CD14-positive monocyte (primary cell): ENCODE data around the gene TRIM15. TPM values are rescaled to one million over a fixed set of nuclear protein-coding genes. Genes with fewer than 3 reads are reported as not detected.

Experiments
- DNase-seq, 3 donors: peaks; one replicate each; pipeline ENCODE4 v3.0.0-alpha.2; 2011 to 2022
- H2AFZ ChIP-seq: 2 replicates; pipeline ENCODE4 v1.6.0; 2012; ENCODE audit warnings: mild to moderate bottlenecking, low read depth, low read length, inconsistent platforms; ENCODE audit not compliant: insufficient read depth, poor library complexity, severe bottlenecking
- H3K27ac ChIP-seq, 2 donors: 1 replicate in 1 of 2; 2 replicates in 1 of 2; pipeline ENCODE4 v1.5.1; 2012 to 2013; ENCODE audit warnings: low read length in 2 of 2, control low read depth in 1 of 2, inconsistent platforms in 1 of 2, low read depth in 1 of 2, mild to moderate bottlenecking in 1 of 2
- H3K27me3 ChIP-seq, 2 donors: one replicate each; pipeline versions ENCODE4 v1.6.0 to v1.6.1; 2011 to 2013; ENCODE audit warnings: low read length in 2 of 2; ENCODE audit not compliant: control insufficient read depth in 2 of 2, insufficient read depth in 2 of 2
- H3K36me3 ChIP-seq, 2 donors: replicated peaks in 1 of 2; 1 replicate in 1 of 2; 2 replicates in 1 of 2; pipeline versions ENCODE4 v1.5.1 to v1.6.1; 2012 to 2013; ENCODE audit warnings: low read length in 2 of 2, control low read depth in 1 of 2, inconsistent platforms in 1 of 2, mild to moderate bottlenecking in 1 of 2; ENCODE audit not compliant: insufficient read depth in 2 of 2, control insufficient read depth in 1 of 2
- H3K4me1 ChIP-seq, 2 donors: 1 replicate in 1 of 2; 2 replicates in 1 of 2; pipeline versions ENCODE4 v1.5.1 to v1.6.1; 2012 to 2013; ENCODE audit warnings: low read length in 2 of 2, control low read depth in 1 of 2, inconsistent platforms in 1 of 2, mild to moderate bottlenecking in 1 of 2, moderate library complexity in 1 of 2; ENCODE audit not compliant: insufficient read depth in 2 of 2, control insufficient read depth in 1 of 2
- H3K4me2 ChIP-seq: replicated peaks from 2 replicates; pipeline ENCODE3; 2012; ENCODE audit warnings: low read length, moderate library complexity, mild to moderate bottlenecking; ENCODE audit not compliant: poor library complexity, severe bottlenecking; ENCODE audit errors: extremely low read depth
- H3K4me3 ChIP-seq, 3 experiments: fragments of 200-600 bp in 1 of 3; sonication (generic) in 1 of 3; replicated peaks in 1 of 3; 1 replicate in 2 of 3; 2 replicates in 1 of 3; pipeline ENCODE4 v1.5.1; 2011 to 2013; ENCODE audit warnings: low read length in 3 of 3, mild to moderate bottlenecking in 3 of 3, control low read depth in 2 of 3, low read depth in 2 of 3, inconsistent platforms in 1 of 3, moderate library complexity in 1 of 3
- H3K79me2 ChIP-seq: 2 replicates; pipeline ENCODE4 v1.6.0; 2012; ENCODE audit warnings: mild to moderate bottlenecking, control low read depth, inconsistent platforms, low read length, moderate library complexity; ENCODE audit not compliant: insufficient read depth
- H3K9ac ChIP-seq: 2 replicates; pipeline ENCODE4 v1.6.0; 2017; ENCODE audit warnings: low read length, mild to moderate bottlenecking; ENCODE audit not compliant: insufficient read depth, poor library complexity, severe bottlenecking
- H3K9me3 ChIP-seq, 2 donors: replicated peaks in 1 of 2; 1 replicate in 1 of 2; 2 replicates in 1 of 2; pipeline versions ENCODE4 v1.5.1 to v1.6.1; 2012 to 2013; ENCODE audit warnings: low read length in 2 of 2, control low read depth in 1 of 2; ENCODE audit not compliant: control insufficient read depth in 1 of 2, insufficient read depth in 1 of 2
- H4K20me1 ChIP-seq: 2 replicates; pipeline ENCODE4 v1.6.0; 2012; ENCODE audit warnings: mild to moderate bottlenecking, low read length, control low read depth, moderate library complexity; ENCODE audit not compliant: insufficient read depth
- H3K27ac Mint-ChIP-seq, 7 donors: one replicate each; pipeline ENCODE4 v1.8.0; 2020; ENCODE audit warnings: mild to moderate bottlenecking in 7 of 7, mixed read lengths in 7 of 7, moderate library complexity in 6 of 7, inconsistent platforms in 2 of 7
- H3K27me3 Mint-ChIP-seq, 3 donors: one replicate each; pipeline ENCODE4 v1.8.0; 2021 to 2022; ENCODE audit warnings: low read depth in 3 of 3, mild to moderate bottlenecking in 3 of 3, mixed read lengths in 3 of 3, moderate library complexity in 3 of 3, inconsistent platforms in 1 of 3
- H3K36me3 Mint-ChIP-seq, 2 donors: one replicate each; pipeline ENCODE4 v1.8.0; 2020; ENCODE audit warnings: mixed read lengths in 2 of 2, inconsistent platforms in 1 of 2, mild to moderate bottlenecking in 1 of 2
- H3K4me1 Mint-ChIP-seq: one replicate; pipeline ENCODE4 v1.8.0; 2020; ENCODE audit warnings: mild to moderate bottlenecking, mixed read lengths
- H3K4me3 Mint-ChIP-seq, 2 donors: one replicate each; pipeline ENCODE4 v1.8.0; 2020; ENCODE audit warnings: mild to moderate bottlenecking in 2 of 2, mixed read lengths in 2 of 2, moderate library complexity in 1 of 2
- H3K9me3 Mint-ChIP-seq, 7 donors: one replicate each; pipeline ENCODE4 v1.8.0; 2020 to 2022; ENCODE audit warnings: mixed read lengths in 7 of 7, mild to moderate bottlenecking in 6 of 7, moderate library complexity in 6 of 7, inconsistent platforms in 2 of 7
- CTCF ChIP-seq: fragments of 200-600 bp; IDR thresholded peaks from one replicate; pipeline ENCODE4 v1.8.0; 2022; ENCODE audit warnings: antibody characterized with exemption, mild to moderate bottlenecking
- WGBS: methylation state at CpG from one replicate; pipeline ENCODE4 v1.1.5; 2013; ENCODE audit warnings: missing lambda C conversion rate; ENCODE audit not compliant: insufficient coverage; 5-methylcytosine and 5-hydroxymethylcytosine counted together
- intact Hi-C, 2 donors: fragments of 100-400 bp; cut with micrococcal nuclease; formaldehyde crosslinking; loops; one replicate each; pipeline versions ENCODE4 v1.15.0 to v1.15.1; 2023
- polyA plus RNA-seq, 3 donors: library from polyadenylated mRNA; depleted of rRNA in 1 of 3; unstranded in 2 of 3; stranded (reverse) in 1 of 3; fragments of 300-500 nt in 2 of 3; fragments of >200 nt in 1 of 3; fragmentation: Illumina TruSeq in 2 of 3; gene quantifications; 1 replicate in 2 of 3; 2 replicates in 1 of 3; pipeline ENCODE4 v1.2.3, GENCODE V29; 2012 to 2021

TRIM15 gene
- polyA plus RNA-seq, 3 donors: not detected

- peaks cover 37% of the 10 kb centered on the region for H3K79me2 ChIP-seq
- no peak for TF ChIP-seq CTCF
- peak overlapping the region; percentile 84 to 95 (median 88) for H3K4me3 ChIP-seq
- Mint-ChIP-seq H3K4me1 (peaks cover 38% of the 10 kb centered on the region), H3K9me3 (peaks cover 0 to 1% (median 0%) of the 10 kb centered on the region in 7 donors), H3K27ac (peak overlapping the region; percentile 96 to 99 (median 99)), H3K27me3 (peaks cover 0 to 2% (median 2%) of the 10 kb centered on the region in 3 donors), H3K4me3 (peak overlapping the region; percentile 96 to 99), H3K36me3 (peaks cover 13 to 18% of the 10 kb centered on the region in 2 donors)
- H3K27ac ChIP-seq: peak overlapping the region; percentile 94 to 95
- DNase-seq: peak; percentile 76 to 84 (median 77)
- H3K36me3 ChIP-seq: peaks cover 5 to 10% of the 10 kb centered on the region in 2 donors
- H3K9ac ChIP-seq: peak overlapping the region; percentile 88
- H3K27me3 ChIP-seq: no peaks in the 10 kb centered on the region
- under 1% methylated on average over 37 of the region's 45 CpGs for WGBS
- H4K20me1 ChIP-seq: peaks cover 29% of the 10 kb centered on the region
- intact Hi-C loops: loop anchor here (5.0 to 10.0 kb wide), 3 partner anchors 113 to 181 kb away; partner anchors contain the start of genes TRIM39 (in 2 of the 2) and PPP1R11 (in 1 of the 2)
- peaks cover 28 to 35% of the 10 kb centered on the region in 2 donors for H3K4me1 ChIP-seq
- H3K9me3 ChIP-seq: no peaks in the 10 kb centered on the region
- H2AFZ ChIP-seq: peak overlapping the region; percentile 95
- H3K4me2 ChIP-seq: peak overlapping the region; percentile 86
Observed at GRCh38 chr6:30213957-30214656, 50.8 kb downstream of the TRIM15 start.

- peaks cover 32% of the 10 kb centered on the region for H3K79me2 ChIP-seq
- no peaks in the 10 kb centered on the region for H3K27me3 ChIP-seq
- peaks cover 23% of the 10 kb centered on the region for H4K20me1 ChIP-seq
- intact Hi-C loops: loop anchor here (5.0 to 10.0 kb wide), 3 partner anchors 113 to 180 kb away; partner anchors contain the start of genes TRIM39 (in 2 of the 2) and PPP1R11 (in 1 of the 2)
- Mint-ChIP-seq H3K36me3 (peaks cover 12 to 15% of the 10 kb centered on the region in 2 donors), H3K27ac (peak overlapping the region in 6 of 7 donors; percentile 96 to 99 (median 98)), H3K4me3 (peak overlapping the region; percentile 96 to 99), H3K9me3 (peaks cover 0 to 1% (median 0%) of the 10 kb centered on the region in 7 donors), H3K27me3 (peaks cover 0 to 2% (median 2%) of the 10 kb centered on the region in 3 donors), H3K4me1 (peaks cover 40% of the 10 kb centered on the region)
- H3K27ac ChIP-seq: peak overlapping the region; percentile 94 to 95
- no peak for DNase-seq
- peak overlapping the region; percentile 95 for H2AFZ ChIP-seq
- no CpG with 5 or more reads among the region's 14 CpGs for WGBS
- H3K4me2 ChIP-seq: peak overlapping the region; percentile 86
- TF ChIP-seq CTCF: no peak
- H3K4me1 ChIP-seq: peaks cover 28 to 39% of the 10 kb centered on the region in 2 donors
- H3K36me3 ChIP-seq: peaks cover 0 to 6% of the 10 kb centered on the region in 2 donors
- H3K9ac ChIP-seq: peak overlapping the region; percentile 88
- peak overlapping the region; percentile 84 to 95 (median 88) for H3K4me3 ChIP-seq
- no peaks in the 10 kb centered on the region for H3K9me3 ChIP-seq
Observed at GRCh38 chr6:30214657-30214982, 51.3 kb downstream of the TRIM15 start.
